Left renal pelvis (tissue), 4 donors: Measurements from ENCODE around the gene ZNF69. TPM values are rescaled to one million over a fixed set of nuclear protein-coding genes. Genes with fewer than 3 reads are reported as not detected.
"Not testable (repeated sequence)": the region's sequence is repeated elsewhere in the genome, so short reads cannot be mapped to it uniquely, and the experiment has no call there.

ENCODE experiments used
- DNase-seq, 4 donors: peaks; one replicate each; pipeline ENCODE4 v3.0.0-alpha.2; 2013; ENCODE audit warnings: low read depth in 4 of 4, low spot score in 3 of 4
- polyA plus RNA-seq, 4 donors: library from polyadenylated mRNA; unstranded; fragments of 120-200 nt; gene quantifications; one replicate each; pipeline ENCODE4 v1.2.1, GENCODE V29; 2013; ENCODE audit not compliant: insufficient read length in 4 of 4

ZNF69 gene
- polyA plus RNA-seq = 10 to 100 TPM in 3 of 4 donors, 1 to 10 TPM in 1; 7.0 to 24.9 (median 17.6) TPM

DNA sequence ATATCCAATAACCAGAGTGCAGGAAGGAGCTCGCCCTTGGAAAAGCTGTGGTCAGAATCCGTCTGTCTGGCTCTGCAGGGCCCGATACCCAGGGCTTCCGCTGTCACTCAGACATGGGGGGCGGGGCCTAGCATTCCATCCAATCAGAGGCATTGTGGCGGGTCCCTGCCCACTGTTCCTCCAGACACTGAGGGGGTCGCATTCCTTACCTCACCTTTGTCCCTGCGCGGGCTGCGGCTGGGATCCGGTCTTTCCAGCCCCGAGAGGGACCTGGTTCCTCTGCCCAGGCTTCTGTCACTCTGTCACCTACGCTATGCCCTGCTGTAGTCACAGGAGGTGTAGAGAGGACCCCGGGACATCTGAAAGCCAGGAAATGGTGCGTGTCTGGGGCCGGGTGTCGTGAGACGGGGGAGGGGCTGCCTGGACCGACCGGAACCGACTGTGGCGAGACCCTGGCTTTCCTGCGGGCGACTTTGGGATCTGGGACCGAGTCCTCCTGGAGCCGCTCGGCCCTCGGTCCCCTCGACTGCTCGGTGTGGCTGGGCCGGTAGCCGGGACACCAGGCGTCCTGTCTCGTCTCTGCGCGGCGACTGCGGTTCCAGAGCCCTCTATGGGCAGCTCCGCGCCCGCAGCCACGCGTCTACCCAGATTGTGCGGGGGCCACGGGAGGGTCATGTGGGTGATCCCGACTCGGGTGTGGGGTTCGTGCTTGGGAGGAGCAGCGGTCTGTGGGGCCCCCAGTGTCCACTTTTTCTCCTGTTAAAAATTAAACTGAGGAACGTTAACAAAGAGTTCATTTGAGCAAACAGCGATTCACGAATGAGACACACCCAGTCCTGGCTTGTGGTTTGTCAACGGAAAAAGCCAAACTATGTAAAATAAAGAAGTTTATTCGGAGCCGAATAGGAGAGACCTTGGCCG lies at the start of gene ZNF69:
Gene ZNF69 (plus strand): TSS at position 172 of the 921 bp plus-strand sequence. CDS start 142 bp downstream, at position 314.
- peak; percentile 79 to 84 (median 80) for DNase-seq

DNA sequence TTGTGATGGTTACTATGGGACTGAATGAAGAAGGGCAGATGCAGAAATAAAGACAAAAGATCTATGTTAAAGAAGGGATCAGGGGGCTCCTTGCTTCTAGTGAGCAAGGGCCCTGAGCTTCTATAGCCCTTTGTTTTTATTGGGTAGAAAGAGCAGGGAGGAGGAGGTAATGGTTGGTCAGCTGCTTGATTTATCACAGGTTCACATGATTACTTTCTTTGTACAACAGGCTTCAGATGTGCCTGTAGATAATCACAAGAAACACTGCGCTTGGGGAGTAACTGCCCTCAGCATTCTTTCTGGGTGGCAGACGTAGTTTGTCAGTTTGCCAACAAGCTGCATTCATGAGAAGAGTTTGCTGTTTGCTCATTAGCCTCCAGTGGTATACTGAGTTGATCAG lies 43.9 kb upstream of the ZNF69 start:
- peak in 3 of 4 donors; percentile 18 to 32 (median 31) for DNase-seq

DNA sequence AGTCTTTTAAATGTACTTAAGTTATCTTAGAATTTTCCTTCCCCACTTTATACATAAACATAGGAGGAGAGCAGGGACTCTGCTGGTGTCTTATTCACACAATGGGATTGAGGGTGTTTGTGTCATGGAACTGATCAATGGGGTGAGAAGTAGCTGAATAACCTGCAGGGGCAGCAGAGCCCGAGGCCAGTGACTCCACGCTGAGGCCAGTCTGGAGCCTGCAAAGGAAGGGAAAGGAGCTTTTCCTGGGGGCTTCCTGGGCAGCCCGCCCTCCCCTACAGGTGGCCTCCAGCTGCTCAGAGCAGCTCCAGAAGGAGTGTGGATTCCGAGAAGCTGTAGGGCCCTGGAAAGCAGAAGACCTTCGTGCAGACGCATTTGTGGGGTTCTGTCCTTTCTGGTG lies 40.0 kb upstream of the ZNF69 start:
- not testable (repeated sequence) for DNase-seq

GRCh38 chr19:11848200-11848593 lies 39.4 kb upstream of the ZNF69 start:
- no peak for DNase-seq

DNA sequence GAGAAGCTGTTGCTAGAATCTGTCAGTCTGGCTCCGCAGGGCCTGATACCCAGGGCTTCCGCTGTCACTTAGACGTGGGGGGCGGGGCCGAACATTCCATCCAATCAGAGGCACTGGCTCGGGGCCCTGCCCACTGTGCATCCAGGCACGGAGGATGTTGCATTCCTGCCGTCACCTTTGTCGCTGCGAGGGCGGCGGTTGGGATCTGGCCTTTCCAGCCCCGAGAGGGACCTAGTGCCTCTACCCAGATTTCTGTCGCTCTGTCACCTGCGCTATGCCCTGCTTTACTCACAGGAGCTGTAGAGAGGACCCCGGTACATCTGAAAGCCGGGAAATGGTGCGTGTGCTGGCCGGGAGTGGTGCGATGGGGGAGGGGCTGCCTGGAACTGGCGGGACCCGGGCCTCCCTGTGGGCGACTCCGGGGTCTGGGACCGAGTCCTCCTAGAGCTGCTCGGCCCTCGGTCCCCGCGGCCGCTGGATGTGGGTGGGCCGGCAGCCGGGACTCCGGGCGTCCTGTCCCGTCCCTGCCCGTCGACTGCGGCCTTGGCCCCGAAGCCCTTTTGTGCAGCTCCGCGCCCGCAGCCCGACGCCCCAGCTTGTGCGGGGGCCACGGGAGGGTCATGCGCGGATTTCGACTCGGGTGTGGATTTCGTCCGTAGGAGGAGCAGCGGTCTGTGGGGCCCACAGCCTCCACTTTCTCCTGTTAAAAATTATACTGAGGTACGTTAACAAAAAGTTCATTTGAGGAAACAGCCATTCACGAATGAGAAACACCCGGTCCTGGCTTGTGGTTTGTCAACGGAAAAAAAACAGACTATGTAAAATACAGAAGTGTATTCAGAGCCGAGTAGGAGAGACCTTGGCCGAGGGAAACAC lies 38.8 kb upstream of the ZNF69 start, which contains the start of gene ZNF439:
Gene ZNF439 (plus strand): TSS at position 133 of the 876 bp plus-strand sequence. CDS start 142 bp downstream, at position 275.
- DNase-seq = peak; percentile 69 to 85 (median 78)

DNA sequence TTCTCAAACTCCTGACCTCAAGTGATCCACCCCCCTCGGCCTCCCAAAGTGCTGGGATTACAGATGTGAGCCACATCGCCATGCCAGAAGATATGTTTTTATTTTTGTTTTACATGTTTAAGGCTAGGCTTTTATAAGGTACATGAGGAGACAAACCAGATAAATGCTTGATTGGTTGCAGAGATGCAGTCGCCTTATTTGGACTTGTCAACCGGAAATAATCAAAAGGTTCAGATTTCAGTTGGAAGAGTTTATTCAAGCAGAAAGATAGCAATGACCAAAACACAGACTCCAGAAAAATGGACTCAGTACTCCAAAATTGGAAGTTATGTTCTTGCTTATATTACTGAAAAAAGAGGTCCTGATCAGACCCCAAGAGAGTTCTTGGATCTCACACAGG lies 37.3 kb upstream of the ZNF69 start:
- not testable (repeated sequence) for DNase-seq

GRCh38 chr19:11853358-11853757 lies 34.2 kb upstream of the ZNF69 start:
- no peak for DNase-seq

DNA sequence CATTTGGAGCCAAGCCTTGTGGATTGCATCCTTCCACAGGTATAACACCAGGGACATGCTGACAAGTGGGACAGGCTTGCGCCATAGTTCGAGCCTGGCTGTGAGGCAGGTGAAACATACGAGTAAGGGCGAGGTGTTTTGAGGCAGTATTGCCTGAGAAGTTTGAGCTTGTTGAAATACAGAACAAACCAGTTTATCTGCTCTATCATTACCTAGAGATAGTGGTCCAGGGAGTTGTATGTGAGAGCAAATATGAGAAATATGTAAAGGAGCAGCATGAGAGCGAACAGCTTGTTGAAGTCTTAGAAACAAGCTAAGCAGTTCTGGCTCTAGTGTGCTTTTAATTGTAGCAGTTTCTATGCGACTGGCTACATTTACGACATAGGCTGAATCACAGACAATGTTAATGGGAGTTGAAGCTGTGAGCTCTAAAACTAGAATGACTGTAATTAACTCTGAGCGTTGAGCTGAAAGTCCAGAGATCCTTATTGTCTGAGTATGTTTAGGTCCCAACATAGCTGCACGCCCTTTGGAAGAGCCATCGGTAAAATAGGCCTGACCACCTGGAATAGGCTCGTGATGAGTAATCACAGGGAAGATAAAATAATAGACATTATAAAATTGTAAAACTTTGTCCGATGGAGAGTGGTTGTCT lies 30.9 kb upstream of the ZNF69 start:
- DNase-seq = no peak

DNA sequence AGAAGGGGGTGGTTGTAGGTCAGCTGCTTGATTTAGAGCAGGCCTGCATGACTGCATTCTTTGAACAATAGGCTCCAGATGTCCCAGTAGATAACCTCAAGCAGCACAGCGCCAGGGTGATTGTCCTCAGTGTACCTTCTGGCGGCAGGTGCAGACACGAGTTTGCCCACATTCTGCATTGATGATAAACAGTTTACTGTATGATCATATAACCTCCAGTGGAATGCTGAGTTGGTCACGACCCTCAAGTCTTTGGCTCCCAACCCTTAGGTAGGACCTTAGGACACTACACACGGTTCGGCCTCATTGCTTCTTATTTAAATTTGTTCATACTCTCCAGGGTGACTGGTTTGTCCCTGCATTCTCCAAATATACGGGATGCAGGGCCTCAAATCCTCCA lies 26.9 kb upstream of the ZNF69 start:
- no peak for DNase-seq

- DNase-seq = no peak
Observed at GRCh38 chr19:11861301-11861700, 26.3 kb upstream of the ZNF69 start.

GRCh38 chr19:11867766-11868165 lies 19.8 kb upstream of the ZNF69 start:
- not testable (repeated sequence) for DNase-seq

DNA sequence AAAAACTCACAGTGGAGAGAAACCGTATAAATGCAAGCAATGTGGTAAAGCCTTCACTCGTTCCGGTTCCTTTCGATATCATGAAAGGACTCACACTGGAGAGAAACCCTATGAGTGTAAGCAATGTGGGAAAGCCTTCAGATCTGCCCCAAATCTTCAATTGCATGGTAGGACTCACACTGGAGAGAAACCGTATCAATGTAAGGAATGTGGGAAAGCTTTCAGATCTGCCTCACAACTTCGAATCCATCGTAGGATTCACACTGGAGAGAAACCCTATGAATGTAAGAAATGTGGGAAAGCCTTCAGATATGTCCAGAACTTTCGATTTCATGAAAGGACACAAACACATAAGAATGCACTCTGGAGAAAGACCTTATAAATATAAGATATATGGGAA lies 19.4 kb upstream of the ZNF69 start:
- DNase-seq = no peak

DNA sequence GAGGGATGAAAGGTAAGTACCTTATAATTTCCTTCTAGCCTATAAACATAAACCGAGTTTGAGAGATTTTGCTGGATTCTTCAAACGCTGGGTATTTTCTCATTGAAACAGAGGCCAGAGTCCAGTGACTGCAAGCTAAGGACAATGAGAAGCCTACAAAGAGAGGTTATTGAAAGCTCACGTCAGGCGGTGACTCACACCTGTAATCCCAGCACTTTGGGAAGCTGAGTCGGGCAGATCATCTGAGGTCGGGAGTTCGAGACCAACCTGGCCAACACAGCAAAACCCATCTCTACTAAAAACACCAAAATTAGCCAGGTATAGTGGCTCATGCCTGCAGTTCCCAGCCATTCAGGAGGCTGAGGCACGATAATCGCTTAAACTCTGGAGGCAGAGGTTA lies 15.0 kb upstream of the ZNF69 start:
- DNase-seq = no peak

GRCh38 chr19:11873762-11874161 lies 13.8 kb upstream of the ZNF69 start:
- DNase-seq = no peak

- DNase-seq = not testable (repeated sequence)
Observed at GRCh38 chr19:11879687-11880266, 7.8 kb upstream of the ZNF69 start.

GRCh38 chr19:11880598-11880997 lies 7.0 kb upstream of the ZNF69 start:
- DNase-seq = no peak

DNA sequence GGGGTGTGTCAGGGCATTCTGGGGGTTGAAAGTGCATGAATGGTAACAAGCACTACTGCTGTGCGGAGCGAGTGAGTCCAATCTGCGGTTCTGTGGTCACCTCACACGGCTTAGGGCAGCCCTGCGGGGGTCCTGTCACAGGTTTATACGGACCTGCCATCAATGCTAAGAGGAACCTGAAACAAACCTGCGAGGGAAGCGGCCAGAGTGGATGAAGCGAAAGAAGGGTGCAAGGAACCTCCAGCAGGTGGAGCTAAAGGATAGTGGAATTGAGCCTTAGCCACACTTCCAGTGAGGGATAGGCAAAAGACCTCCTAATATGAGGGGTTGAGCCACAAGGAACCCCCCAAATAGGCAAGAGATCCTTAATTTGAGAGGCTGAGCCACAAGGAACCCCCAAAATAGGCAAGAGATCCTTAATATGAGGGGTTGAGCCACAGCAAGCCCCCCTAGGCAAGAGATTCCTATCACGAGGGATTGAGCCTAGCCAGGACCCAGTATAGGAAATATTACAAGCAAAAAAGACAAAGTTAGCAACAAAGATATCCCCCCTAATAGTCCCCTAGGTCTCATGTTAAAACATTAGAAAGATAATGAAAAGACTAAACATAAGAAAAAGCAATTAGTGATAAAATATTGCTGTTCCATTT lies 6.3 kb upstream of the ZNF69 start:
- DNase-seq = peak; percentile 37 to 48 (median 42)

- no peak for DNase-seq
Observed at GRCh38 chr19:11882606-11883005, 5.0 kb upstream of the ZNF69 start.

- DNase-seq = peak in 1 of 4 donors; percentile 1
Observed at GRCh38 chr19:11887234-11887610, 360 bp upstream of the ZNF69 start.

- not testable (repeated sequence) for DNase-seq
Observed at GRCh38 chr19:11889901-11890300, 2.3 kb downstream of the ZNF69 start.
